GM21737 (cell line): ENCODE measurements around the gene FCAMR.

Source experiments
- ATAC-seq: cut with Tn5 transposase; IDR thresholded peaks from one replicate; pipeline ENCODE4 v1.9.1; 2021; ENCODE audit warnings: mild to moderate bottlenecking, moderate library complexity; ENCODE audit not compliant: unreplicated experiment

Gene FCAMR

GRCh38 chr1:206912445-206913095 lies 57.7 kb downstream of the FCAMR start:
- ATAC-seq = no peak

- no peak for ATAC-seq
These were observed 59.1 kb downstream of the FCAMR start for GRCh38 chr1:206911064-206911663.

GRCh38 chr1:206909883-206910318 lies 60.4 kb downstream of the FCAMR start:
- no peak for ATAC-seq

- no peak for ATAC-seq
These were observed 60.9 kb downstream of the FCAMR start for GRCh38 chr1:206909161-206909882.

GRCh38 chr1:206908038-206908437 lies 62.2 kb downstream of the FCAMR start:
- no peak for ATAC-seq
